OCI-LY3 (cell line): ENCODE results near the gene EFCAB10.

Experiments used
- CTCF ChIP-seq: fragments of 200-600, 300-600 bp; sonication (generic); IDR thresholded peaks from 2 replicates; pipeline ENCODE4 v1.5.1; 2014; ENCODE audit warnings: antibody characterized with exemption, low read length, low read depth
- EZH2phosphoT487 ChIP-seq: fragments of 200-600 bp; shearing (Covaris generic); IDR thresholded peaks from 2 replicates; pipeline ENCODE4 v1.6.1; 2018; ENCODE audit warnings: antibody characterized with exemption, mixed run types, low read depth

GRCh38 chr7:105621617-105622016, 40.3 kb upstream of the EFCAB10 start:
- no peak for TF ChIP-seq CTCF
- TF ChIP-seq EZH2phosphoT487, result no peak
